ENCODE results near the gene CCDC88B. TPM values are rescaled to one million over a fixed set of nuclear protein-coding genes. Genes with fewer than 3 reads are reported as not detected.

Gene CCDC88B
- total RNA-seq, 1 experiment from 2014 or later: 11.2 TPM

GRCh38 chr11:64383580-64383979, 43.6 kb downstream of the CCDC88B start:
- WGBS (ENCODE audit: extremely low coverage, insufficient read length, low lambda C conversion rate): no CpG with 5 or more reads among the region's 2 CpGs
- H2BK20ac ChIP-seq (ENCODE audit: low read depth, low read length, poor library complexity, severe bottlenecking): no peak overlapping the region
- no peaks in the 10 kb centered on the region for H3K27me3 ChIP-seq (ENCODE audit: insufficient read depth, low read length)
- no peak overlapping the region for H3K23ac ChIP-seq (ENCODE audit: insufficient read length, low read depth, low read length)
- H3T11ph ChIP-seq (ENCODE audit: low read length): no peak overlapping the region
- no peak overlapping the region for H3K56ac ChIP-seq (ENCODE audit: insufficient read length, low read depth, low read length)
- no peak overlapping the region for H2BK12ac ChIP-seq (ENCODE audit: insufficient read length, low read depth, low read length)
- H4K8ac ChIP-seq (replicated peaks; ENCODE audit: insufficient read length, low read depth, low read length): no peak overlapping the region
- TF ChIP-seq CTCF (conservative IDR thresholded peaks at IDR 0.05): no peak
- no peak overlapping the region for H3K4me2 ChIP-seq (ENCODE audit: insufficient read depth, insufficient read length, low read length)
- no peaks in the 10 kb centered on the region for H3K79me1 ChIP-seq (ENCODE audit: insufficient read depth, low read depth, low read length, poor library complexity, severe bottlenecking)
- H3K9me3 ChIP-seq (ENCODE audit: control insufficient read depth, low read depth, low read length): no peaks in the 10 kb centered on the region
- no peak overlapping the region for H3K27ac ChIP-seq (ENCODE audit: insufficient read length, low read depth, low read length)
- no peak overlapping the region for H3K9ac ChIP-seq (ENCODE audit: extremely low read depth, insufficient read length, low read length)
- H2AK5ac ChIP-seq (ENCODE audit: insufficient read length, low read length): no peak overlapping the region
- no peak overlapping the region for H3K14ac ChIP-seq (ENCODE audit: insufficient read depth, low read length)
- H2BK5ac ChIP-seq (ENCODE audit: insufficient read length, low read length): no peak overlapping the region
- no peaks in the 10 kb centered on the region for H3K36me3 Mint-ChIP-seq (ENCODE audit: insufficient read depth in 1 of 3, low read depth in 3 of 3)
- H4K5ac ChIP-seq (ENCODE audit: insufficient read length, low read depth, low read length): no peak overlapping the region
- no peak overlapping the region for H3K18ac ChIP-seq (ENCODE audit: insufficient read length, low read depth, low read length)
- H2BK15ac ChIP-seq (ENCODE audit: low read depth, low read length): no peak overlapping the region
- no peaks in the 10 kb centered on the region for H3K9me3 Mint-ChIP-seq
- peaks cover 0 to 5% of the 10 kb centered on the region in 2 experiments; a peak in 2 of 4 replicates for H3K4me1 Mint-ChIP-seq
- H4K91ac ChIP-seq (ENCODE audit: insufficient read length, low read depth, low read length): no peak overlapping the region
- H2AFZ ChIP-seq (ENCODE audit: low read length): no peak overlapping the region
- no peak overlapping the region for H3K4me3 Mint-ChIP-seq
- no peaks in the 10 kb centered on the region for H3K23me2 ChIP-seq (ENCODE audit: insufficient read length, low read depth, low read length, poor library complexity, severe bottlenecking)
- H2BK120ac ChIP-seq (ENCODE audit: low read depth, low read length, poor library complexity, severe bottlenecking): no peak overlapping the region
- DNase-seq: no peak
- H4K20me1 ChIP-seq (ENCODE audit: control insufficient read depth, insufficient read depth, insufficient read length): no peaks in the 10 kb centered on the region
- no peaks in the 10 kb centered on the region for H3K79me2 ChIP-seq (ENCODE audit: insufficient read depth, low read length)
- no peak overlapping the region for H3K4ac ChIP-seq (ENCODE audit: low read depth, low read length)
- no peak overlapping the region for H3K27ac Mint-ChIP-seq
- H3K4me1 ChIP-seq (ENCODE audit: insufficient read depth, low read length): no peaks in the 10 kb centered on the region
- peaks cover 13% of the 10 kb centered on the region for H3K27me3 Mint-ChIP-seq (ENCODE audit: low read depth)

All from H9 (cell line).